ENCODE data around the gene ARHGAP12.
A peak's percentile ranks its signal among the peaks of the same experiment; 100 is the strongest.

The ARHGAP12 gene

GRCh38 chr10:31952066-31952465 lies 23.4 kb upstream of the ARHGAP12 start:
- no peak overlapping the region for H3K27ac ChIP-seq (ENCODE audit: low read depth, low read length, poor library complexity, severe bottlenecking)
- H3K4me3 ChIP-seq (ENCODE audit: low read depth, low read length, poor library complexity, severe bottlenecking), result no peak overlapping the region
- no peak for TF ChIP-seq CTCF (IDR thresholded peaks at IDR 0.05; ENCODE audit: low read length)
- TF ChIP-seq EZH2 (IDR thresholded peaks at IDR 0.05; ENCODE audit: borderline replicate concordance, low read length), result no peak
- H3K9me3 ChIP-seq (ENCODE audit: low read length), result peaks cover 23% of the 10 kb centered on the region
- no peak overlapping the region for H3K4me2 ChIP-seq (ENCODE audit: low read length)
- no peak overlapping the region for H2AFZ ChIP-seq (ENCODE audit: low read length)
- H3K4me1 ChIP-seq (ENCODE audit: insufficient read depth, low read length, severe bottlenecking), result peaks cover 12% of the 10 kb centered on the region
- no peaks in the 10 kb centered on the region for H3K27me3 ChIP-seq (ENCODE audit: insufficient read depth, low read length)
- no peaks in the 10 kb centered on the region for H3K79me2 ChIP-seq (ENCODE audit: insufficient read depth, low read length)
- no peaks in the 10 kb centered on the region for H4K20me1 ChIP-seq (ENCODE audit: insufficient read depth, low read length)
- no peaks in the 10 kb centered on the region; the same call in 1 of the 2 replicates for H3F3A ChIP-seq (ENCODE audit: insufficient read depth, low read length)
- no peaks in the 10 kb centered on the region for H3K9me2 ChIP-seq (ENCODE audit: low read depth, low read length)
- H3K9ac ChIP-seq (ENCODE audit: low read length), result no peak overlapping the region
- H3K36me3 ChIP-seq (ENCODE audit: insufficient read depth, low read length), result no peaks in the 10 kb centered on the region; the same call in 1 of the 2 replicates

GRCh38 chr10:31949266-31949665 lies 20.6 kb upstream of the ARHGAP12 start:
- TF ChIP-seq CTCF (IDR thresholded peaks at IDR 0.05; ENCODE audit: low read length) (no peak), EZH2 (IDR thresholded peaks at IDR 0.05; ENCODE audit: borderline replicate concordance, low read length) (no peak)
- Histone ChIP-seq H3K9me2 (ENCODE audit: low read depth, low read length) (no peaks in the 10 kb centered on the region), H4K20me1 (ENCODE audit: insufficient read depth, low read length) (no peaks in the 10 kb centered on the region), H3K4me2 (ENCODE audit: low read length) (no peak overlapping the region), H3K36me3 (ENCODE audit: insufficient read depth, low read length) (no peaks in the 10 kb centered on the region; the same call in 1 of the 2 replicates), H3K4me3 (ENCODE audit: low read depth, low read length, poor library complexity, severe bottlenecking) (no peak overlapping the region), H3F3A (ENCODE audit: insufficient read depth, low read length) (no peaks in the 10 kb centered on the region; the same call in 1 of the 2 replicates), H3K27me3 (ENCODE audit: insufficient read depth, low read length) (no peaks in the 10 kb centered on the region), H3K79me2 (ENCODE audit: insufficient read depth, low read length) (no peaks in the 10 kb centered on the region), H3K27ac (ENCODE audit: low read depth, low read length, poor library complexity, severe bottlenecking) (no peak overlapping the region), H3K4me1 (ENCODE audit: insufficient read depth, low read length, severe bottlenecking) (peaks cover 22% of the 10 kb centered on the region), H3K9ac (ENCODE audit: low read length) (no peak overlapping the region), H3K9me3 (ENCODE audit: low read length) (peaks cover 19% of the 10 kb centered on the region), H2AFZ (ENCODE audit: low read length) (no peak overlapping the region)

- H3K9me3 ChIP-seq (ENCODE audit: low read length), result peaks cover 8% of the 10 kb centered on the region
- H3K4me1 ChIP-seq (ENCODE audit: insufficient read depth, low read length, severe bottlenecking), result peaks cover 22% of the 10 kb centered on the region
- no peaks in the 10 kb centered on the region for H3K9me2 ChIP-seq (ENCODE audit: low read depth, low read length)
- H3K27me3 ChIP-seq (ENCODE audit: insufficient read depth, low read length), result no peaks in the 10 kb centered on the region
- H3F3A ChIP-seq (ENCODE audit: insufficient read depth, low read length), result peaks cover under 1% of the 10 kb centered on the region
- peak overlapping the region; percentile 68 for H3K27ac ChIP-seq (ENCODE audit: low read depth, low read length, poor library complexity, severe bottlenecking)
- H3K4me2 ChIP-seq (ENCODE audit: low read length), result peak overlapping the region; percentile 62
- H4K20me1 ChIP-seq (ENCODE audit: insufficient read depth, low read length), result no peaks in the 10 kb centered on the region
- peak overlapping the region; percentile 19 for H3K4me3 ChIP-seq (ENCODE audit: low read depth, low read length, poor library complexity, severe bottlenecking)
- no peaks in the 10 kb centered on the region; the same call in 1 of the 2 replicates for H3K36me3 ChIP-seq (ENCODE audit: insufficient read depth, low read length)
- peak overlapping the region; percentile 47 for H3K9ac ChIP-seq (ENCODE audit: low read length)
- TF ChIP-seq EZH2 (IDR thresholded peaks at IDR 0.05; ENCODE audit: borderline replicate concordance, low read length) (no peak), CTCF (IDR thresholded peaks at IDR 0.05; ENCODE audit: low read length) (no peak)
- peak overlapping the region; percentile 100 for H2AFZ ChIP-seq (ENCODE audit: low read length)
- no peaks in the 10 kb centered on the region for H3K79me2 ChIP-seq (ENCODE audit: insufficient read depth, low read length)
These were observed 19.4 kb upstream of the ARHGAP12 start for GRCh38 chr10:31948021-31948420.
